ENCODE results near the gene BRI3BP.

DNA sequence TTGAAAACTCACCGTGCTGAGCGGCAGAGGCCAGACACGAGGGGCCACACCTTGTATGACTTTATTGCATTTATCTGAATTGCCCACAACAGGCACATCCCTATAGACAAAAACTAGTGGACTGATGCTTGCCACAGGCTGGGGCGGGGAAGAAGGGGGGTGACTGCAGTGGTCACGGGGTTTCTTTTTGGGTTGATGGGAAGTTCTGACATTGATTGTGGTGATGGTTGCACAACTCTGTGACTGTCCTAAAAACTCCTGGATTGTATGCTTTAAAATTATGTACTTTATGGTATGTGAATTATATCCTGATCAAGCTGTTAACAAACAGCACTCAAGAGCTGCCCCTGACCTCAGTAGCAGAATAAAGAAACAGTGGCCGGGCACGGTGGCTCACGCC lies 30.2 kb upstream of the BRI3BP start:
- TF ChIP-seq, protein P1, sequence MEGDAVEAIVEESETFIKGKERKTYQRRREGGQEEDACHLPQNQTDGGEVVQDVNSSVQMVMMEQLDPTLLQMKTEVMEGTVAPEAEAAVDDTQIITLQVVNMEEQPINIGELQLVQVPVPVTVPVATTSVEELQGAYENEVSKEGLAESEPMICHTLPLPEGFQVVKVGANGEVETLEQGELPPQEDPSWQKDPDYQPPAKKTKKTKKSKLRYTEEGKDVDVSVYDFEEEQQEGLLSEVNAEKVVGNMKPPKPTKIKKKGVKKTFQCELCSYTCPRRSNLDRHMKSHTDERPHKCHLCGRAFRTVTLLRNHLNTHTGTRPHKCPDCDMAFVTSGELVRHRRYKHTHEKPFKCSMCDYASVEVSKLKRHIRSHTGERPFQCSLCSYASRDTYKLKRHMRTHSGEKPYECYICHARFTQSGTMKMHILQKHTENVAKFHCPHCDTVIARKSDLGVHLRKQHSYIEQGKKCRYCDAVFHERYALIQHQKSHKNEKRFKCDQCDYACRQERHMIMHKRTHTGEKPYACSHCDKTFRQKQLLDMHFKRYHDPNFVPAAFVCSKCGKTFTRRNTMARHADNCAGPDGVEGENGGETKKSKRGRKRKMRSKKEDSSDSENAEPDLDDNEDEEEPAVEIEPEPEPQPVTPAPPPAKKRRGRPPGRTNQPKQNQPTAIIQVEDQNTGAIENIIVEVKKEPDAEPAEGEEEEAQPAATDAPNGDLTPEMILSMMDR (conservative IDR thresholded peaks at IDR 0.05), result no peak
- TF ChIP-seq ZFX (IDR thresholded peaks at IDR 0.05), result no peak
